Stimulated activated effector memory CD8-positive, alpha-beta T cell treated with anti-CD3 and anti-CD28 coated beads, Interleukin-12 subunit alpha, Interleukin-12 subunit beta, amount 100 ng/mL, for 72 hours (primary cell): Measurements from ENCODE around the gene AOC1.

Experiments used
- ATAC-seq: fragments of 150-1000 bp; cut with Tn5 transposase; 2 replicates; pipeline ENCODE4 v1.10.0; 2021
- DNase-seq, 2 donors: peaks; one replicate each; pipeline ENCODE4 v3.0.0; 2021 to 2022; ENCODE audit warnings: low spot score in 2 of 2
- H3K27ac Mint-ChIP-seq: one replicate; pipeline ENCODE4 v1.8.0; 2022; ENCODE audit warnings: mild to moderate bottlenecking, mixed read lengths
- H3K36me3 Mint-ChIP-seq: one replicate; pipeline ENCODE4 v1.8.0; 2022; ENCODE audit warnings: mild to moderate bottlenecking, mixed read lengths
- H3K4me1 Mint-ChIP-seq: one replicate; pipeline ENCODE4 v1.8.0; 2022; ENCODE audit warnings: mixed read lengths
- H3K4me3 Mint-ChIP-seq: one replicate; pipeline ENCODE4 v1.8.0; 2022; ENCODE audit warnings: mild to moderate bottlenecking, mixed read lengths
- H3K9me3 Mint-ChIP-seq: one replicate; pipeline ENCODE4 v1.8.0; 2022; ENCODE audit warnings: mixed read lengths

AOC1 gene

DNA sequence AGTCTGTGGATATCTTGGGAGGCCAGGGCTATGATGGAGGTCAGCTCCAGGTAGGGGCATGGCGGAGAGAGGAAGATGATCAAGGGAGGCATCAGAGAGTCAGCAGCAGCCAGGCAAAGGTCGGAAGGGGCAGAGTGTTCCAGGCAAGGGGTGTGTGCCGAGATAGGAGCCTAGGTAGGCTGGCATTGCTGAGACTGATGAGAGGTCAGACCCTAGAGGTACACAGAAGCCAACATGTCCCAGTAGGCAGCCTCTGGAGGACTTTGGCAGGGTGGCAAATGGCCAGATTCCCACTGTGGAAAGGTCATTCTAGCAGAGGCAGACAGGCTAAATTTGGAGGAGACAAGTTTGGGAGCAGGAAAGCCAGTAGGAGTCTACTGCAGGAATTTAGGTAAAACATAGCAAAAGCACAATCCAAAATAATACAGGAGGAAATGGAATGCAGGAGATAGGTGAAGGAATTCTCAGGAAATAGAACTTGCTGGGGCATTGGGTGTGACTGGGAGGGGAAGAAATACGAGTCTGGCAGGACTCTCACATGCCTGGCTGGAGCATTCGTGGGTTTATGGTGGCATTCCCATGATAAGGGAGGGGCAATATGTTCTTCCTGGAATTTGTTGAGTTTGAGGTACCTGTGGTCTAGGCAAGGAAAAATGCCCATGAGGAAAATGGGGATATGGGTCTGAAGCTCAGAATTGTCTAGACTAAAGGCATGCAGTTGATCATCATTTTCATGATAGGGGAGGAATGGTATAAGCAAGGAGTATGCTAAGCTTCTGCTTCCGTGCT lies 26.1 kb upstream of the AOC1 start:
- Mint-ChIP-seq H3K27ac (no peak overlapping the region), H3K4me3 (no peak overlapping the region), H3K4me1 (no peaks in the 10 kb centered on the region), H3K36me3 (no peaks in the 10 kb centered on the region), H3K9me3 (no peaks in the 10 kb centered on the region)
- no peak for ATAC-seq
- no peak for DNase-seq

DNA sequence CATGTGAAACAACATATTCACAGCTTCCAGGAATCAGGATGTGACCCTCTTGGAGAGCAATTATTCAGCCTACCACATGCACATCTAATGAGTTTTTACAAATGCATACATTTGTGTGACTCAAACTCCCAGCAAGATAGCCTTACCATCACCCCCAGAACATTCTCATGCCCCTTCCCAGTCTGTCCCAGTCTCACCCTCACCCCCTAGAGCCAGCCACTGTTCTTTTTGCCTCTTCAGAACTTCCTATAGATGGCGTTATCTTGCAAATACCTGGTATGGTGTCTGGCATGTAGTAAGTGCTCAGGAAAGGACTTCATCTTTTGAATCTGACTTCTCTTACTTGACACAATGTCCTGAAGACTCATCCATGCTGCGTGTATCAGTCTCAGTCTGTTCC lies 23.9 kb upstream of the AOC1 start:
- no peak for ATAC-seq
- Mint-ChIP-seq H3K36me3 (no peaks in the 10 kb centered on the region), H3K9me3 (no peaks in the 10 kb centered on the region), H3K4me1 (no peaks in the 10 kb centered on the region), H3K27ac (no peak overlapping the region), H3K4me3 (no peak overlapping the region)
- no peak for DNase-seq

DNA sequence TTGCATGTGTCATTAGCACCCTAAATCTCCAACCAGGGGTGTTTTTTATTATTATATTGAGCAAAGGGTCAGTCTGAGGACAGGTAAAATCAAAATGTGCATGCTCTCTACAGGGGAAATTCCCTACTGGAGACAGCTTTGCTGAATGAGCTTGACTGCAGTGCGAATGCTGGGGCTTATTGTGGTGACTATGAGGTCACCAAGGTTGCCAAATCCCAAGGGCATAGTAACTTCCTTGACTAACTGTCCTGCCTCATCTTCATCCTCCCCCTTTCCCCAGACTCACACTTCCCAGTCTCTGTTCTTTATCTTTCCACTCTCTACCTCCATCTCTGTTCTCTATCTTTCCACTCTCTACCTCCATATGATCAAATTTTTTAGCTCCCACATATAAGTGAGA lies 22.9 kb upstream of the AOC1 start:
- no peaks in the 10 kb centered on the region for H3K9me3 Mint-ChIP-seq
- H3K36me3 Mint-ChIP-seq: no peaks in the 10 kb centered on the region
- no peak for DNase-seq
- no peak for ATAC-seq
- H3K4me3 Mint-ChIP-seq: no peak overlapping the region
- H3K4me1 Mint-ChIP-seq: no peaks in the 10 kb centered on the region
- H3K27ac Mint-ChIP-seq: no peak overlapping the region

DNA sequence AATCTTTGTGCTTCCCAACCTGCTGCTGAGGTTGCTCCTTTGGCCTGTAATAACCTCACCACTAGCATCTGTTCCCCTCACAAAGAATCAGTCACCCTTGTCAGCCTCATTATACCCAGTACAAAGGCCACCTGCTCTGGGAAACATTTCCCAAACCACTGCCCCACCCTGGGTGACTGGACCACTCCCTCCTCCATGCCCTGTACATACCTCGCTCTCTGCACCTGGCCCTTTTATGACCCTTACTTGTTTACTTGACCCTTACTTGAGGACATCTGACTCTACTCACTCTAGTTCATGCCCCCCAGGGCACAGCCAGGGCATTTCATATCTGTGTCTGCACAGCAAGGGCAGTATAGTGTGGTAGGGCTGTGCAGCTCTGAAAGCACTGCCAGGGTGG lies 21.4 kb upstream of the AOC1 start:
- no peaks in the 10 kb centered on the region for H3K9me3 Mint-ChIP-seq
- no peak overlapping the region for H3K4me3 Mint-ChIP-seq
- H3K4me1 Mint-ChIP-seq: no peaks in the 10 kb centered on the region
- no peak overlapping the region for H3K27ac Mint-ChIP-seq
- DNase-seq (no peak), ATAC-seq (no peak)
- H3K36me3 Mint-ChIP-seq: no peaks in the 10 kb centered on the region

DNA sequence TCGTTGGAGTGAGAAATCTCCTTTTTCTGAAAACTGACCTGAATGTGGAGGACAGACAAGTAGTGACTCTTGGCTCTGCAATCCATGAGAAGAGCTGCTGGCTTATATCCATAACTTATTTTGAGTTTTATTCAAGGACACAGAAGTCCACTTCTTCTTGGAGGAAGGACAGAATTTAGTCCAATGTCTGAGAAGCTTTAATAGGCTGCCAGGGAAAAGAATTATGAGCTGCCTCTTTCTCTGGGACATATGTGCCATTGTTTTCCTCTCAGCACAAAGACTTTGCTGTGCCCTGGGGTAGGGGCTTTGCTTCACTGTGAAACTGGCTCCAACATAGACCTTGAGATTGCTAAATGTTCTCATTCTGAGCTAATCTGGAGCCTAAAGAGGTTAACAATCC lies 20.5 kb upstream of the AOC1 start:
- no peak for ATAC-seq
- H3K27ac Mint-ChIP-seq: no peak overlapping the region
- H3K4me1 Mint-ChIP-seq: no peaks in the 10 kb centered on the region

DNA sequence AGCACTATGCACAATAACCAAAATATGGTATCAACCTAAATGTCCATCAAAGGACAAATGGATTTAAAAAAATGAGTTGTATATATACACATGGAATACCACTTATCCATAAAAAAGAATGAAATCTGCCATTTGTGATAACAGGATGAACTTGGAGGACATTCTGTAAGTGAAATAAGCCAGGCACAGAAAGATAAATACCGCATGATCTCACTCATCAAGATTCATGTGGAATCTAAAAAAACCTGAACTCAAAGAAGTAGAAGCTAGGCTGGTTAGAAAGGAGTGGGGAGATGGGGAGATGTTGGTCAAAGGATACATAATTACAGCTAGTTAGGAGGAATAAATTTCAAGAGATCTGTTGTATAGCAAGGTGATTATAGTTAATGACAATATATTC lies 17.3 kb upstream of the AOC1 start:
- DNase-seq: no peak
- H3K4me3 Mint-ChIP-seq: no peak overlapping the region
- H3K27ac Mint-ChIP-seq: no peak overlapping the region
- no peaks in the 10 kb centered on the region for H3K9me3 Mint-ChIP-seq
- H3K36me3 Mint-ChIP-seq: no peaks in the 10 kb centered on the region
- no peaks in the 10 kb centered on the region for H3K4me1 Mint-ChIP-seq
- no peak for ATAC-seq

More for the DNA sequence above, 20.5 kb upstream of the AOC1 start:
- no peaks in the 10 kb centered on the region for H3K36me3 Mint-ChIP-seq
- H3K4me3 Mint-ChIP-seq: no peak overlapping the region
- DNase-seq: no peak
- H3K9me3 Mint-ChIP-seq: no peaks in the 10 kb centered on the region

DNA sequence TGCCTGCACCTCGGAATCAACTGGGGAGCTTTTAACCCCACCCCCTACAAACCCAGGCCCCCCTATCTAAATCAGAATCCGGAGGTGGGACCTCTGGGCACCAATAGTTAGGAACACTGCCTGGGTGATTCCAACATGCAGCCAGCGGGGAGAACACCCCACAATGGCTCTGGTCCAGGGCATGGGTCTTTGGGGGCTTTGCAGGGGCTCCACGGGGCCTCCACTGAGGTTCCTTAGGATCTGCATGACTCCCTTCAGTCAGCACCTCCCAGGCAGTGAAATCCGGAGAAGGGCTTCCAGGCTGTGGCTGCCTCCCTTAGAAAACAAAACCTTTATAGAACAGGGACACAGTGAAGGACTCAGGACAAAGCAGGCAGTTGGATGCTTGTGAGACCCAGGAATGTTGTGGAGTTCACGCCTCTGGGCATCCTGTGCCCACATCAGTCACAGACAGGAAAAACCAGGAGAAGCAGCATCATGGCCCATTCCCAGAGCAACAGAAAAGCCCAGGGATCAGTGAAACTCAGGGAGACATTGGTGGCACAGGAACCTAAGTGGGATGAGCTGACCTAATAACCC lies 16.5 kb upstream of the AOC1 start:
- Mint-ChIP-seq H3K4me3 (no peak overlapping the region), H3K27ac (no peak overlapping the region), H3K4me1 (no peaks in the 10 kb centered on the region), H3K36me3 (no peaks in the 10 kb centered on the region), H3K9me3 (no peaks in the 10 kb centered on the region)
- DNase-seq (no peak), ATAC-seq (no peak)

DNA sequence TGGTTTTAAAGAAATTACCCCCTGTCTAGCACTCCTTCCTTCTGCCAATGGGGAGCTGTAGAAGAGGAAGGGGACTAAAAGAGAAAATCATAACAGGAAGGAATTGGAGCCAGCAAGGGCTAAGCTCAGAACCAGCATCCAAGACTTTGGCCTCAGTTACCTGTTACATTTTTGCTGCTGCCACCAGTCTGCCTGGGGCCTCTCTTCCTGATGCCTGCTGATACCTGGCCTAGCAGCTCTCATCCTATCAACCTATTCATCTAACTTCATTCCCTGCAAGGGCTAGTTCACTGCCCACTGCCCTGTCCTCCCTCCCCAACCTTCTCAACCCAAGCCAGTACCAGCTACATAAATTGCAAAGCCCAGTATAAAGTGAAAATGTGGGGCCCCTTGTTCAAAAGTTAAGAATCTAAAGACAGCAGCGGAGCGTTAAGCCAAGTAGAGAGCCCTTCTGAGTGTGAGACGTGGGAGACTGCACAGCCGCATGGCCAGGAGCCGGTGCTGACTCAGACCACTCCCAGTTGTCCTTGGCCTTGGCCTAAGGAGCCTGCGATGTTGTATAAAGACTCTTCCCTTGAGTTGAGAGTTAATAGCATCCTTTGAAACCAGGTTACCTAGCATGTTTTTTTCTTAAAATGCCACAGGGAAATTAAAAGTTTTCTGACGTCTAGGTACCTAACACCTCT lies 13.2 kb upstream of the AOC1 start:
- no peaks in the 10 kb centered on the region for H3K36me3 Mint-ChIP-seq

DNA sequence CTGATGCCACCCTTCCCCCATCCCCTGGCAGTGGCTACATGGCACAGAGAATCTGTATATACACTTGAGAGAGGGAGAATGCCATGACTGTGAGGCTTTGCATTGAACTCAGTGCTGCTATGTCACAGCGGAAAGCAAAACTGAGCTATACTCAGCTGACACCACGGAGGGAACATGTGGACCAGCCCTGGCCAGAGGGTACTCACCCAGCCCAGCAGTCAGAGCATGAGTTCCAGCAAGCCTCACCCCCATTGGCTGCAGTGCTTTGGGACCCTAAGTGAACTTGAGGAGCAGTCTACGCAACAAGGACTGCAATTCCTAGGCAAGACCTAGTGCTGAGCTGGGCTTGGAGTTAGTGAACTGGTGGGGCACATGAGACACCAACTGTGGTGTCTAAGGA lies 10.3 kb upstream of the AOC1 start:
- H3K9me3 Mint-ChIP-seq: no peaks in the 10 kb centered on the region
- no peaks in the 10 kb centered on the region for H3K36me3 Mint-ChIP-seq
- no peaks in the 10 kb centered on the region for H3K4me1 Mint-ChIP-seq
- H3K4me3 Mint-ChIP-seq: no peak overlapping the region
- ATAC-seq (no peak), DNase-seq (no peak)
- no peak overlapping the region for H3K27ac Mint-ChIP-seq

More for the DNA sequence above, 13.2 kb upstream of the AOC1 start:
- DNase-seq: no peak
- Mint-ChIP-seq H3K9me3 (no peaks in the 10 kb centered on the region), H3K27ac (no peak overlapping the region), H3K4me3 (no peak overlapping the region), H3K4me1 (no peaks in the 10 kb centered on the region)
- no peak for ATAC-seq

DNA sequence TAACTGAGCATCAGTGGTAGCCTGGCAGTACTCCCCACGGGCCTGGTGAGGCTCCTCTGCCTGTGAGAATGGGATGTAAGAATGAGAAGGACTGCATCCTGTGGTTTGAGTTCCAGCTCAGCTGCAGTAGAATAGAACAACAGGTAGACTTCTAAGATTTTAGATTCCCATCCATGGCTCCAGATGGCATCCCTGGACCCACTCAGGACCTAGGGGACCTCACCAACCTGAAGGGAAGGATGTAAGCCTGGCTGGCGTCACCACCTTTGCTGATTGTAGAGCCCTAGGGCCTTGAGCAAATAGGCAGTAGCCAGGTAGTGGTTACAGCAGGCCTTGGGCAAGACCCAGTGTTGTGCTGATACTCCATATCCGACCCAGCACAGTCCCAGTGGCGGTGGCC lies 9.6 kb upstream of the AOC1 start:
- no peaks in the 10 kb centered on the region for H3K4me1 Mint-ChIP-seq
- no peak overlapping the region for H3K4me3 Mint-ChIP-seq
- no peaks in the 10 kb centered on the region for H3K9me3 Mint-ChIP-seq

DNA sequence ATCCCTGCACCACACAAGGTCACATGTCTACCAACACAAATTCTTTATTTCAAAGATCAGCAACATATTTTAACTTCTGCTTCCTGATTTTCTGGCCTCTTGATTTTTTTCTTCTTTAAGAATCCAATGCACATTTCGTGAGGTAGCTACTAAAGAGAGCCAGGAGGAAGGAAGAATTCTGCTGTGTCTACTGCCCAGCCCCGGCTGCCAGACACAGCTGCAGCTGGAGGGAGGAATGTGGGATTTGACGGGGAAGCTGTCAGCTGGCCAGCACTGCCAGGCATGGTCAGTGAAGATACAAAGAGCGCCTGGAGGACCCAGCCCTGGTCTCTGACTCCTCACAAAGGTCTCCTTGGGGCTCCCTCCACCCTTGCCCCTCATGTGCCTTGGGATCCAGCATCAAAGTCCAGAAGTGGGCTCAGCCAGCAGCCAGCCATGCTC lies 6.9 kb upstream of the AOC1 start:
- Mint-ChIP-seq H3K27ac (no peak overlapping the region), H3K4me1 (no peaks in the 10 kb centered on the region), H3K36me3 (no peaks in the 10 kb centered on the region), H3K9me3 (no peaks in the 10 kb centered on the region), H3K4me3 (no peak overlapping the region)
- ATAC-seq (no peak), DNase-seq (no peak)

More for the DNA sequence above, 9.6 kb upstream of the AOC1 start:
- H3K36me3 Mint-ChIP-seq: no peaks in the 10 kb centered on the region
- ATAC-seq: no peak
- no peak overlapping the region for H3K27ac Mint-ChIP-seq
- DNase-seq: no peak

DNA sequence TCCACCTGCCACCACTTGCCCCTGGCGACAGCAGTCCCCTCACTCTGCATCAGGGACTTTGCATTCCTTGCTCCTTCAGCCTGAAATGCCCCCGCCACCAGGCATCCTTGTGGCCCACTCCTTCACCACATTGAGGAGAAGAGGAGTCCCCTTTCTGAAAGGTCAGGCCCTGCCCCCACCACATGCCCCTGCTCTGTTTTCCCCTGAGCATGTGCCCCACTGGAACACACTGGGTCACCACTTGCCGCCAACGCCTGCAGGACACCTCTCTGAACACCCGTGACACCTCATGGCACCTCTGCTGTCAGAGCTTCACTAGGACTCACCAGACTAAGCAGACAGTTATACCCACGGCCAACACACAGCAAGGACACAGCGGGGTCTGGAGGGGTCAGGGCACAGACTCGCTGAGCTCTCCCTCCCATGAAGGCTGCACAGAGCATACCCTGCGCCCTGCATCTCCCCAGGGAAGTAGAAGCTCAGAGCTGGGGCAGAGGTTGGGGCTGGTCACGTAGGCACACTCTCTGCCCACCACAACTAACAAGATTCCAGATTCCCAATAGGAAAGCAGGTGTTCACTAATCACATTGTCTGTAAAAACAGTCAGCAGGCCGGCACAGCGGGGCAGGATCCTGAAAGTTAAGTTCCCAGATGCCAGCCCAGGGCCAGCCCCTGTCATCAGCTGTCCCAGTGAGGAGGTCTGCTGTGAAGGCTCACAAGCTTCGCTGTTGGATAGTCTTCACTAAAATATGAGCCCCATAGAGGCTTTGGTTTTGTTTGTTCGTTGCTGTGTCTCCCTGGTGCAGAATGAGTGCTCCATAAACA lies 5.8 kb upstream of the AOC1 start:
- Mint-ChIP-seq H3K4me3 (no peak overlapping the region), H3K9me3 (no peaks in the 10 kb centered on the region), H3K36me3 (no peaks in the 10 kb centered on the region), H3K4me1 (no peaks in the 10 kb centered on the region), H3K27ac (peak overlapping the region; percentile 7)
- ATAC-seq: peak; percentile 22
- no peak for DNase-seq

DNA sequence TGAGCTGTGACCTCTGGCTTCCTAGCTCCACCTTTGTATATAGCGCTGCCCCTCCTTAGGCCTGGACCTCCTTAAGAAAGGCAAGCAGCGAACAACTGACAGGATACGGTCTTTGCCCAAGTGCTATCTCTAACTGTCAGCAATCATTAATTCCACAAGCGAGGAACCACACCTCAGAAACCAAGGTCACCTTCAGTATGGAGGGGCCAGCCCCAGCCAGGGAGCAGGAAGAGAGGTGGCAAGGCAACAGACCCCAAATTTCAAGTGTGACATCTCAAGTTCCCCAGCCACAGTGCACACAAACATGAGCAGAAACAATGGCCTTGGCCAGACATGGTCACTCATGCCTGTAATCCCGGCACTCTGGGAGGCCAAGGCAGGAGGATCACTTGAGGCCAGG lies 4.8 kb upstream of the AOC1 start:
- Mint-ChIP-seq H3K36me3 (no peaks in the 10 kb centered on the region), H3K27ac (no peak overlapping the region), H3K4me1 (peaks cover 9% of the 10 kb centered on the region), H3K4me3 (no peak overlapping the region), H3K9me3 (no peaks in the 10 kb centered on the region)
- DNase-seq: no peak
- no peak for ATAC-seq

DNA sequence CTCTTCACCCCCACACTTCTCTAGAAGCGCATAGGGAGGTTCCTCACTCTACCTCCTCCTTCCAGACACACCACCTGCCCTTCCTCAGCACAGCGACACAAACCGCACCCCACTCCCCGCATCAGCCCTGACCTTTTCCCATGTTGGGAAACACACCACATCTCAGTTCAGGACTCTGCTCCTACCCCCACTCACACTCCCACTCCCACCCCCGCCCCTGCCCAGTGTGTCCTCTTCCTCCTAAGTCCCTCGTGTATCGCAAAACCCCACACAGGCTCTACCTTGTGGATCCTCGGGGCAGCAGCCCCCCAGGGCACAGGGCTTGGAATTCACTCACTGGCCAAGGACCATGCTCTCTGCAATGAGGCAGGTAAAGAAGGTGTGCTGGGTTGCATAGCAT lies 4.2 kb upstream of the AOC1 start:
- no peak for ATAC-seq
- H3K4me3 Mint-ChIP-seq: no peak overlapping the region

DNA sequence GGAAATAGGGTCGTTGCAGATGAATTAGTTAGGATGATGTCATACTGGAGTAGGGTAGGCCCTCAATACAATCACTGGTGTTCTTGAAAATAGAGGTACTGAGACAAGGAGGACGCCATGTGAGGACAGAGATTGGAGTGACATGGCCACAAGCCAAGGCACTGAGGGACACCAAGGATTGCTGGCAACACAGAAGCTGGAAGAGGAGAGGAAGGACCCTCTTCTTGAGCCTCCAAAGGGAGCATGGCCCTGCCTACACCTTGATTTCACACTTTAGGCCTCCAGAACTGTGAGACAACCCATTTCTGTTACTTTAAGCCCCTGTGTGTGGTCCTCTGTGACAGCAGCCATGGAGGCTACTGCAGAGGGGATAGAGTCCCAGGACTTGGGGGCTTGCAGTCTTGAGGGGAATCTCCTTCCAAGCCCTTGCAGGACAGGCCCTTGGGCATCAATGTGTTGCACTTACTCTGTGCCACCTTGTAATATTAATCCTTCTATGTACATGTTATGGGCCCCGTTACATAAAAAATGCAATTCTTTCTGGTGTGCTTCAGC lies 3.7 kb upstream of the AOC1 start:
- Mint-ChIP-seq H3K4me1 (peaks cover 10% of the 10 kb centered on the region), H3K36me3 (no peaks in the 10 kb centered on the region), H3K9me3 (no peaks in the 10 kb centered on the region), H3K27ac (no peak overlapping the region), H3K4me3 (no peak overlapping the region)
- DNase-seq: no peak
- no peak for ATAC-seq

More for the DNA sequence above, 4.2 kb upstream of the AOC1 start:
- DNase-seq: no peak
- no peaks in the 10 kb centered on the region for H3K36me3 Mint-ChIP-seq
- no peak overlapping the region for H3K27ac Mint-ChIP-seq
- no peaks in the 10 kb centered on the region for H3K9me3 Mint-ChIP-seq
- H3K4me1 Mint-ChIP-seq: peaks cover 10% of the 10 kb centered on the region
